Osteoblast (primary cell): ENCODE results near the gene PLCXD3. TPM values are rescaled to one million over a fixed set of nuclear protein-coding genes. Genes with fewer than 3 reads are reported as not detected.

Experiments used
- DNase-seq: peaks from one replicate; pipeline ENCODE4 v3.0.0; 2011; ENCODE audit warnings: low spot score, mixed read lengths; ENCODE audit not compliant: insufficient read length; ENCODE audit errors: missing footprints
- H2AFZ ChIP-seq: 2 replicates; pipeline ENCODE4 v1.6.0; 2011; ENCODE audit warnings: mild to moderate bottlenecking, low read length
- H3K27ac ChIP-seq: 2 replicates; pipeline ENCODE4 v1.5.1; 2011; ENCODE audit warnings: mild to moderate bottlenecking, low read depth, low read length, moderate library complexity
- H3K27me3 ChIP-seq: 2 replicates; pipeline ENCODE4 v1.6.0; 2012; ENCODE audit warnings: mild to moderate bottlenecking, control low read depth, inconsistent platforms, low read length, moderate library complexity; ENCODE audit not compliant: insufficient read depth
- H3K36me3 ChIP-seq: 2 replicates; pipeline ENCODE4 v1.5.1; 2011; ENCODE audit warnings: mild to moderate bottlenecking, low read length, control low read depth, moderate library complexity; ENCODE audit not compliant: insufficient read depth
- H3K4me1 ChIP-seq: 2 replicates; pipeline ENCODE4 v1.5.1; 2011; ENCODE audit warnings: mild to moderate bottlenecking, low read length, control low read depth, moderate library complexity; ENCODE audit not compliant: insufficient read depth
- H3K4me2 ChIP-seq: 2 replicates; pipeline ENCODE4 v1.6.0; 2011; ENCODE audit warnings: mild to moderate bottlenecking, low read length; ENCODE audit not compliant: insufficient read depth
- H3K4me3 ChIP-seq: fragments of 200-600 bp; sonication (generic); 3 replicates; pipeline ENCODE4 v1.5.1; 2012; ENCODE audit warnings: mild to moderate bottlenecking, low read length, inconsistent platforms; ENCODE audit not compliant: insufficient read depth
- H3K79me2 ChIP-seq: 2 replicates; pipeline ENCODE4 v1.6.0; 2012; ENCODE audit warnings: mild to moderate bottlenecking, low read length, control low read depth, inconsistent platforms; ENCODE audit not compliant: insufficient read depth
- H3K9me3 ChIP-seq: 2 replicates; pipeline ENCODE4 v1.5.1; 2011; ENCODE audit warnings: low read depth, low read length, control low read depth
- H4K20me1 ChIP-seq: 2 replicates; pipeline ENCODE4 v1.6.0; 2012; ENCODE audit warnings: mild to moderate bottlenecking, low read length, control low read depth; ENCODE audit not compliant: insufficient read depth
- total RNA-seq: library from RNA; depleted of rRNA; stranded (reverse); fragments of >200 nt; gene quantifications from 2 replicates; pipeline ENCODE4 v1.2.3, GENCODE V29; 2012
- TF ChIP-seq, protein P1 (sequence below): IDR thresholded peaks from 2 replicates; pipeline ENCODE4 v1.5.1; 2011; ENCODE audit warnings: mild to moderate bottlenecking, low read depth, low read length, moderate library complexity; ENCODE audit errors: extremely low read depth

The PLCXD3 gene
- total RNA-seq, 1 donor: 0.36 TPM

GRCh38 chr5:41356786-41357185, 153.6 kb downstream of the PLCXD3 start:
- no peaks in the 10 kb centered on the region for H4K20me1 ChIP-seq
- no peaks in the 10 kb centered on the region for H3K36me3 ChIP-seq
- no peak overlapping the region for H3K4me3 ChIP-seq
- no peak overlapping the region for H3K27ac ChIP-seq
- no peaks in the 10 kb centered on the region for H3K79me2 ChIP-seq
- H3K4me1 ChIP-seq: no peaks in the 10 kb centered on the region
- no peak overlapping the region for H2AFZ ChIP-seq
- no peaks in the 10 kb centered on the region for H3K9me3 ChIP-seq
- no peak overlapping the region for H3K4me2 ChIP-seq
- DNase-seq: no peak
- TF ChIP-seq, protein P1, sequence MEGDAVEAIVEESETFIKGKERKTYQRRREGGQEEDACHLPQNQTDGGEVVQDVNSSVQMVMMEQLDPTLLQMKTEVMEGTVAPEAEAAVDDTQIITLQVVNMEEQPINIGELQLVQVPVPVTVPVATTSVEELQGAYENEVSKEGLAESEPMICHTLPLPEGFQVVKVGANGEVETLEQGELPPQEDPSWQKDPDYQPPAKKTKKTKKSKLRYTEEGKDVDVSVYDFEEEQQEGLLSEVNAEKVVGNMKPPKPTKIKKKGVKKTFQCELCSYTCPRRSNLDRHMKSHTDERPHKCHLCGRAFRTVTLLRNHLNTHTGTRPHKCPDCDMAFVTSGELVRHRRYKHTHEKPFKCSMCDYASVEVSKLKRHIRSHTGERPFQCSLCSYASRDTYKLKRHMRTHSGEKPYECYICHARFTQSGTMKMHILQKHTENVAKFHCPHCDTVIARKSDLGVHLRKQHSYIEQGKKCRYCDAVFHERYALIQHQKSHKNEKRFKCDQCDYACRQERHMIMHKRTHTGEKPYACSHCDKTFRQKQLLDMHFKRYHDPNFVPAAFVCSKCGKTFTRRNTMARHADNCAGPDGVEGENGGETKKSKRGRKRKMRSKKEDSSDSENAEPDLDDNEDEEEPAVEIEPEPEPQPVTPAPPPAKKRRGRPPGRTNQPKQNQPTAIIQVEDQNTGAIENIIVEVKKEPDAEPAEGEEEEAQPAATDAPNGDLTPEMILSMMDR: no peak
- H3K27me3 ChIP-seq: no peaks in the 10 kb centered on the region

GRCh38 chr5:41349846-41350245, 160.6 kb downstream of the PLCXD3 start:
- H3K4me3 ChIP-seq: no peak overlapping the region

GRCh38 chr5:41347569-41347968, 162.8 kb downstream of the PLCXD3 start:
- no peaks in the 10 kb centered on the region for H3K9me3 ChIP-seq
- no peak overlapping the region for H3K27ac ChIP-seq
- H3K4me3 ChIP-seq: no peak overlapping the region
- no peaks in the 10 kb centered on the region for H3K79me2 ChIP-seq
- H3K36me3 ChIP-seq: no peaks in the 10 kb centered on the region
- no peaks in the 10 kb centered on the region for H4K20me1 ChIP-seq
- H2AFZ ChIP-seq: no peak overlapping the region
- H3K4me2 ChIP-seq: no peak overlapping the region
- TF ChIP-seq, protein P1: peak; percentile 8
- DNase-seq: no peak
- no peaks in the 10 kb centered on the region for H3K27me3 ChIP-seq
- H3K4me1 ChIP-seq: no peaks in the 10 kb centered on the region

More at GRCh38 chr5:41349846-41350245, 160.6 kb downstream of the PLCXD3 start:
- H2AFZ ChIP-seq: no peak overlapping the region
- no peaks in the 10 kb centered on the region for H3K9me3 ChIP-seq
- no peaks in the 10 kb centered on the region for H4K20me1 ChIP-seq
- no peak overlapping the region for H3K4me2 ChIP-seq
- H3K27me3 ChIP-seq: no peaks in the 10 kb centered on the region
- H3K27ac ChIP-seq: no peak overlapping the region
- no peaks in the 10 kb centered on the region for H3K4me1 ChIP-seq
- no peaks in the 10 kb centered on the region for H3K79me2 ChIP-seq
- TF ChIP-seq, protein P1: no peak
- DNase-seq: no peak
- H3K36me3 ChIP-seq: no peaks in the 10 kb centered on the region

GRCh38 chr5:41346609-41347008, 163.8 kb downstream of the PLCXD3 start:
- DNase-seq: no peak
- Histone ChIP-seq H3K27me3 (no peaks in the 10 kb centered on the region), H4K20me1 (no peaks in the 10 kb centered on the region), H3K79me2 (no peaks in the 10 kb centered on the region), H3K36me3 (no peaks in the 10 kb centered on the region), H3K4me1 (no peaks in the 10 kb centered on the region), H3K9me3 (no peaks in the 10 kb centered on the region), H3K27ac (no peak overlapping the region), H3K4me3 (no peak overlapping the region), H3K4me2 (no peak overlapping the region), H2AFZ (no peak overlapping the region)
- TF ChIP-seq, protein P1: no peak
